ENCODE measurements around the gene PRR30. TPM values are rescaled to one million over a fixed set of nuclear protein-coding genes. Genes with fewer than 3 reads are reported as not detected.

The PRR30 gene
- total and polyA plus RNA-seq, 8 donors, result not detected

GRCh38 chr2:27174638-27175037, 35.4 kb upstream of the PRR30 start:
- no peaks in the 10 kb centered on the region for H3K36me3 ChIP-seq
- H3K27me3 ChIP-seq, result peaks cover 0 to 39% (median 0%) of the 10 kb centered on the region in 3 donors
- peaks cover 0 to 13% (median 8%) of the 10 kb centered on the region in 4 donors for H3K4me1 ChIP-seq
- no peak overlapping the region for H3K4me3 ChIP-seq
- TF ChIP-seq POLR2A (IDR thresholded peaks at IDR 0.05) (no peak), EP300 (IDR thresholded peaks at IDR 0.05) (no peak), POLR2AphosphoS5 (IDR thresholded peaks at IDR 0.05) (no peak)
- DNase-seq, result no peak
- intact Hi-C loops (cut with DNase I; ENCODE audit: low total_unique reads), result no loop called here
- WGBS, 5 donors, result 64 to 75% (median 67%) methylated on average over 6 of the region's 6 CpGs
- no peaks in the 10 kb centered on the region for H3K9me3 ChIP-seq
- no peak overlapping the region for H3K27ac ChIP-seq

GRCh38 chr2:27171351-27171848, 32.2 kb upstream of the PRR30 start:
- Histone ChIP-seq H3K4me1 (peaks cover 0 to 16% (median 9%) of the 10 kb centered on the region in 4 donors), H3K9me3 (no peaks in the 10 kb centered on the region), H3K36me3 (no peaks in the 10 kb centered on the region), H3K27me3 (peaks cover 0 to 23% (median 0%) of the 10 kb centered on the region in 3 donors), H3K4me3 (no peak overlapping the region), H3K27ac (no peak overlapping the region)
- intact Hi-C loops (cut with DNase I; ENCODE audit: low total_unique reads), result no loop called here
- no peak for TF ChIP-seq CTCF (IDR thresholded peaks at IDR 0.05)
- no peak for TF ChIP-seq EP300 (IDR thresholded peaks at IDR 0.05)
- no peak for TF ChIP-seq POLR2AphosphoS5 (IDR thresholded peaks at IDR 0.05)
- TF ChIP-seq POLR2A (IDR thresholded peaks at IDR 0.05), result no peak
- no peak for DNase-seq
- 51 to 58% (median 54%) methylated on average over 8 of the region's 8 CpGs for WGBS, 5 donors

GRCh38 chr2:27170581-27171337, 31.5 kb upstream of the PRR30 start:
- intact Hi-C loops (cut with DNase I; ENCODE audit: low total_unique reads), result no loop called here
- no peaks in the 10 kb centered on the region for H3K9me3 ChIP-seq
- peaks cover 0 to 19% (median 0%) of the 10 kb centered on the region in 3 donors for H3K27me3 ChIP-seq
- TF ChIP-seq POLR2A (IDR thresholded peaks at IDR 0.05) (no peak), EP300 (IDR thresholded peaks at IDR 0.05) (no peak)
- no peak overlapping the region for H3K27ac ChIP-seq
- H3K36me3 ChIP-seq, result no peaks in the 10 kb centered on the region
- H3K4me1 ChIP-seq, result peaks cover 0 to 16% (median 9%) of the 10 kb centered on the region in 4 donors
- 56 to 68% (median 64%) methylated on average over 6 of the region's 6 CpGs for WGBS, 5 donors
- peak overlapping the region in 1 of 4 donors; percentile 31 for H3K4me3 ChIP-seq
- no peak for DNase-seq

GRCh38 chr2:27164960-27165763, 26.0 kb upstream of the PRR30 start:
- no peaks in the 10 kb centered on the region for H3K9me3 ChIP-seq
- H3K4me1 ChIP-seq, result peaks cover 0 to 7% (median 5%) of the 10 kb centered on the region in 4 donors
- H3K36me3 ChIP-seq, result no peaks in the 10 kb centered on the region
- DNase-seq, result no peak
- WGBS, 5 donors, result 82 to 86% (median 84%) methylated on average over 8 of the region's 8 CpGs
- no peak overlapping the region for H3K27ac ChIP-seq
- no peak overlapping the region for H3K4me3 ChIP-seq
- intact Hi-C loops (cut with DNase I; ENCODE audit: low total_unique reads), result no loop called here
- H3K27me3 ChIP-seq, result peaks cover 0 to 8% (median 0%) of the 10 kb centered on the region in 3 donors
- TF ChIP-seq CTCF (IDR thresholded peaks at IDR 0.05) (no peak), POLR2AphosphoS5 (IDR thresholded peaks at IDR 0.05) (no peak), POLR2A (IDR thresholded peaks at IDR 0.05) (no peak), EP300 (IDR thresholded peaks at IDR 0.05) (no peak)

Data from stomach (tissue), 9 donors.